ENCODE measurements around the gene C2orf49.
"Not testable (repeated sequence)": the region's sequence is repeated elsewhere in the genome, so short reads cannot be mapped to it uniquely, and the experiment has no call there.

The C2orf49 gene

GRCh38 chr2:105320651-105321215 is 16.6 kb upstream of the C2orf49 start:
- in situ Hi-C loops (cut with MboI; ENCODE audit: low sequenced_read_pairs): no loop called here

GRCh38 chr2:105321875-105322646 is 15.3 kb upstream of the C2orf49 start:
- in situ Hi-C loops (cut with MboI; ENCODE audit: low sequenced_read_pairs): no loop called here

DNA sequence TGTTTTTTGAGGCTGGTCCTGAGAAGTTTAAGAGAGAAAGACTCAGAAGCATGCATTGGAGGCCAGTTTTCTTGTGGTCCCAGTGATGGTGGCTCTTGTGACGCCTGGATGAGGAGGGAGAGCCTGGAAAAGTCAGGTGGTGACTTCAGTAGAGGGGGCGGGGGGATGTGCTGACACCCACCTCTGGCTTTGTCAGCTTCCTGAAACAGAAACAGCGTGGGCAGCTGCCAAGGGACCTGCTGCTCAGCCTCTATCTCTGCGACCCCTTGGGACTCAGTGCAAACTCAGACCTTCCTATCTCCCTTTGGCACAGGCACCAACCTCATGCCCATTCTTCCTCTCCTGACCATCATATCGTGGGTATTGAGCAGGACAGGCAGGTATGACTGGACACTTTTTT is 14.2 kb upstream of the C2orf49 start:
- in situ Hi-C loops (cut with MboI; ENCODE audit: low sequenced_read_pairs): no loop called here

GRCh38 chr2:105324101-105324500 is 13.2 kb upstream of the C2orf49 start:
- in situ Hi-C loops (cut with MboI; ENCODE audit: low sequenced_read_pairs): no loop called here

- in situ Hi-C loops (cut with MboI; ENCODE audit: low sequenced_read_pairs): no loop called here
These were observed 12.6 kb upstream of the C2orf49 start for GRCh38 chr2:105324732-105325131.

- in situ Hi-C loops (cut with MboI; ENCODE audit: low sequenced_read_pairs): no loop called here
These were observed 11.9 kb upstream of the C2orf49 start for GRCh38 chr2:105325389-105325963.

DNA sequence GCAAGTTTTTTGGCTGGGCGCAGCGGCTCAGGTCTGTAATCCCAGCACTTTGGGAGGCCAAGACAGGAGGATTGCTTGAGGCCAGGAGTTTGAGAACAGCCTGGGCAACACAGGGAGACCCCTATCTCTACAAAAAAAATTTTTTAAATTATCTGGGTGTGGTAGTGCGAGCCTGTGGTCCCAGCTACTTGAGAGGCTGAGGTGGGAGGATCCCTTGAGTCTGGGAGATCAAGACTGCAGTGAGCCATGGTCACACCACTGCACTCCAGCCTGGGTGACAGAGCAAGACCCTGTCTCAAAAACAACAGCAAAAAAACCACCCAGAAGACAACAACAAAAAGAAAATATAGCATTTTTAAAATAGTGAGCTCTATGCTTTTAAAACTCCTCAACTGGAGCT is 10.1 kb upstream of the C2orf49 start:
- in situ Hi-C loops (cut with MboI; ENCODE audit: low sequenced_read_pairs): not testable (repeated sequence)

DNA sequence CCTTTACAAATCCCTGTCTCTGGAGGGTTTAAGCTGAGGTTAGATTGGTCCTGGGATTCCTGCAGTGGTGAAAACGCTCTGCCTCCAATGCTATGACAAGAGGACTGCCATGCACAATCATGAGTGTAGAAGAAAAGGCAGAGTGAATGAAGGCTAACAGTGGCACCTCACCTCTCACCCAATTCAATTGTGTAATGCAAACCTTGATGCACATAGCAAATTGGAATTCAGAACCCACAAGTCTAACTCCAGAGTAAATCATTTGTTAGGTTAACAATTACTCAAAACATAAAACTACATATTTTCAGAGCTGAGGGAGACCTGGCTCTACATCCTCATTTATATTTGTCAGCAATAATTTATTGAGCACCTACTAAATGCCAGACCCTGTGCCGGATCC is 9.7 kb upstream of the C2orf49 start:
- in situ Hi-C loops (cut with MboI; ENCODE audit: low sequenced_read_pairs): no loop called here

DNA sequence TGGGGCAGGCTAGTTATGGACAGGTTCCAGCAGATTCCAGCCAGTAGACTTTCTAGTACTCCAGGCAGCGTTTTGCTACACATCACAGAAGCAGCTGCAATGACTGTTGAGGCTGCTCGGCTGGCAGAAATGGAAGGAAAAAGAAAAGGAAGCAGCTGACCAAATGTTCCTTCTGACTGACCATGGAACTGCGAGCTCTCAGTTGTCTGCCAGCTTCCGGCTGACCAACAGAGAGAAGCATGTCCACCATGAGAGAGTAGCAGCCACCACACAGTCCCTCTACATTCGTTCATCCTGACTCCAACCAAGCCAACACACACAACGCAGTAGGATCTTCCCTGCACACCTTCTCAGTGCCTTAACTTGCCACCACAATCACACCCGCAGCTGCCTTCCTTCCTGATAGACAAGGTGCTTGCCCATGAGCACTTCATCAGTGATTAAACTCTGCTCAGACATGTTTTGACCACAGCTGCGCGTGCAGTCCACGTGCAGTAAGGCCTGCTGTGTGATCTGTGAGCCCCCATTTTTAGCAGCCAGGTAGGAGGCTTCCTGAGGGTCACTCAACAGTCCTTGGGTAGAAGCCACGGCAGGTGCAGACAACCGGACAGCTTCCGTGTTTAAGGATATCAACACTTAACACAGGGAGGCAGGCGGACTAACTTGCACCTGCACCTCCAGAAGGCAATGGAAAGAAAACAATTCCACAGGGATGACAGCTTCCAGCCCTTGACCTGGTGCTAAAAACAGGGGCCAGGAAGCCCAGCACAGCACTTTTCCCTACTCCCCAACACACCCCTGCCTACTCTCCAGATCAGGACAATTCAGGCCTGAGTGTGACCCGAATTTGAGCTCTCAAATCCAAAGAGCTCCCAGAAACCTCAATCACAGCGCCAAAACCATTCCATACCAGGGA is 8.8 kb upstream of the C2orf49 start:
- in situ Hi-C loops (cut with MboI; ENCODE audit: low sequenced_read_pairs): no loop called here

DNA sequence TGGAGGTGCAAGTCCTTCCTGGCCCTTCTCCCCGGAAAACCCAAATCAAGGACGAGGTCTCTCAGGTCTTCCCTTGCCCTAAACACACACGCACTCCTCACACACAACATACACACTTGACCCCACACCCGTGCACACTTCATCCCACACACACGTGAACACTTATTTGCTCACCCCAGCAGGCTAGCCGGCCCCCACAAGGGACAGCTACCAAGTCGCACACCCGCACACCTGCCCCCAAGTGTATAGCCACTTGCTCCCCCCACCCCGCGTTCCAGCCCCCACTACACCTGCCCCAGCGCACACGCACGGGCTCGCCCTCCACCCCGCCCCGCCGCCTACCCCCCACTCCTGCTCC is 8.2 kb upstream of the C2orf49 start:
- in situ Hi-C loops (cut with MboI; ENCODE audit: low sequenced_read_pairs): no loop called here

GRCh38 chr2:105329561-105330495 is 7.5 kb upstream of the C2orf49 start, which contains the start of gene TGFBRAP1:
Gene TGFBRAP1 (minus strand): TSS chr2:105329735. CDS start chr2:105308301, 21,434 bp downstream.
- in situ Hi-C loops (cut with MboI; ENCODE audit: low sequenced_read_pairs): no loop called here

- in situ Hi-C loops (cut with MboI; ENCODE audit: low sequenced_read_pairs): no loop called here
These were observed 6.5 kb upstream of the C2orf49 start for GRCh38 chr2:105330681-105331375.

DNA sequence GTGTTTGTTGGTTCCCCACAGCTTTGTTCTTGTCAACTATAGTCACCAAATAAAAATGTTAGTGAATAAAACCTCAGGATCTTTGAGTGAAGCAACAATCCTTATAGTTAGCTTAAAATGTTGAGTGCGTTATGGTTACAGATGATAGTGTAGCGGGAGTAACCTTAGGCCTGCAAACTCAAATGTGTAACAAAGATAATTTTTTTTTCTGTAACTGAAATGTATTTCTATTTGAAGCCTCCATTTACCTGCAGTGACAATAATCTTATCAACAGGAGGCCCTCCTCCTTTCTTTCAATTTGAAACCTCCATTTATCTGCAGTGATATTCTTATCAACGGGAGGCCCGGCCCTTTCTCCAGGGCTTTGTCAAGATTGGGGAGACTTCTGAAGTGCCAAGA is 3.1 kb upstream of the C2orf49 start:
- in situ Hi-C loops (cut with MboI; ENCODE audit: low sequenced_read_pairs): no loop called here

- in situ Hi-C loops (cut with MboI; ENCODE audit: low sequenced_read_pairs): no loop called here
These were observed 1.9 kb upstream of the C2orf49 start for GRCh38 chr2:105335469-105335868.

DNA sequence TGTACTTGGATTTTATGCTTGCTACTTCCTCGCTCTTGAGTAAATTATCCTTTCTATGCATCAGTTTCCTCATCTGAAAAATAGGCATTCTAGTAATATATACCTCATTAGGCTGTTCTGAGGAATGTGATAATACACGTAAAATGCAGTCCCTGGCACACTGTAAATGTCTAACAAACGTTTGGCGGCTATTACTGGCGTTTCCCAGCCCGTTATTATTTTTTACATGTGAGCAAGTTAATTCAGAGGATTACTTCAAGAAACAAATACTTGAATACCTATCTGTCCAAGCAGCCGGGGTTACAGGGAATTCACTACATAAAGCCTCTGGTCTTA is 586 bp upstream of the C2orf49 start:
- in situ Hi-C loops (cut with MboI; ENCODE audit: low sequenced_read_pairs): no loop called here

- in situ Hi-C loops (cut with MboI; ENCODE audit: low sequenced_read_pairs): no loop called here
These were observed 663 bp downstream of the C2orf49 start for GRCh38 chr2:105338020-105338385.

- in situ Hi-C loops (cut with MboI; ENCODE audit: low sequenced_read_pairs): no loop called here
These were observed 2.1 kb downstream of the C2orf49 start for GRCh38 chr2:105339414-105339813.

- in situ Hi-C loops (cut with MboI; ENCODE audit: low sequenced_read_pairs): no loop called here
These were observed 7.5 kb downstream of the C2orf49 start for GRCh38 chr2:105344704-105345345.

GRCh38 chr2:105357122-105357521 is 19.8 kb downstream of the C2orf49 start:
- in situ Hi-C loops (cut with MboI; ENCODE audit: low sequenced_read_pairs): no loop called here

Measured in hTERT RPE-1 (cell line).